NCI-H2196 treated with DMSO at 0.1 percent for 48 hours (cell line): ENCODE measurements around the gene ASB16.

Experiments used
- DNase-seq: peaks from one replicate; lab custom pipeline; 2025; ENCODE audit not compliant: unreplicated experiment; lab: John Stamatoyannopoulos, UW

ASB16 gene

GRCh38 chr17:44221862-44222111, 51.3 kb downstream of the ASB16 start:
- no peak for DNase-seq

GRCh38 chr17:44222112-44222869, 51.8 kb downstream of the ASB16 start:
- DNase-seq: peak; percentile 49

DNA sequence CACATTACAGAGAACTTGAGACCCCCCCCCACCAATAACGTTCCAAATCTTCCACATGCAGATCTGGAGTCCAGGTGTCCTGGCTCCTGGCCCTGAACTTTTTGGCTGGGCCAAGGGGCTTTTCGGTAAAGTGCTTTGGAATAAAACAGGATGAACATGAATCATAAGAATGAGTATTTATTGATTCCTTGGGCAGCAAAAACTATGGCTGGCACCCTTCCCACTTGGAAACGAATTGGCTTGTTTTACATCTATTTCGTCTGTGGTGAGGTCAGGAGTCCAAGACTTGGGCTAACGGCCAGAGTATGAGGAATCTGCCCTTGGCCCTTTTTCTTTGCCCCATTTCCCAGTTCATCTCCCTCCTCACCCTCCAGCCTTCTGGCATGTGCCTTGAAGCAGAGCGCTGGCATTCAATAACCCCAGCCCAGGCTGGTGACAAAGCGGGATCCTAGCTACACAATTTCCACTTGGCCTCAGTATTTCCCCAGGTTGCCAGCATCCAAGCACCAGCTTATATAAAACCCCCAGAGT, 53.1 kb downstream of the ASB16 start:
- DNase-seq: no peak
